Gastroesophageal sphincter (tissue), 4 donors: Measurements from ENCODE around the gene ASB16. TPM values are rescaled to one million over a fixed set of nuclear protein-coding genes. Genes with fewer than 3 reads are reported as not detected.

Experiments used
- ATAC-seq: fragments of 150-250 bp; one replicate; pipeline ENCODE4 v1.9.1; 2016; ENCODE audit warnings: mild to moderate bottlenecking, moderate library complexity
- H3K27ac ChIP-seq, 4 donors: fragments of 200-600 bp; sonication (generic) in 3 of 4; 1 replicate in 3 of 4; 2 replicates in 1 of 4; pipeline ENCODE4 v1.5.1; 2016 to 2019
- H3K27me3 ChIP-seq: fragments of 200-600 bp; sonication (generic); one replicate; pipeline ENCODE4 v1.5.1; 2019
- H3K36me3 ChIP-seq, 2 donors: fragments of 200-600 bp; sonication (generic); one replicate each; pipeline ENCODE4 v1.5.1; 2019; ENCODE audit warnings: control low read depth in 1 of 2
- H3K4me1 ChIP-seq, 3 donors: fragments of 200-600 bp; sonication (generic); 1 replicate in 2 of 3; 2 replicates in 1 of 3; pipeline ENCODE4 v1.5.1; 2016 to 2019; ENCODE audit warnings: control low read depth in 2 of 3
- H3K4me3 ChIP-seq, 2 donors: fragments of 200-600 bp; sonication (generic); one replicate each; pipeline ENCODE4 v1.5.1; 2019; ENCODE audit warnings: mild to moderate bottlenecking in 1 of 2, moderate library complexity in 1 of 2
- H3K9me3 ChIP-seq, 3 donors: fragments of 200-600 bp; sonication (generic); one replicate each; pipeline ENCODE4 v1.5.1; 2017 to 2019; ENCODE audit warnings: control low read depth in 2 of 3
- CTCF ChIP-seq, 4 experiments: fragments of 200-600 bp in 2 of 4; fragments of 450-650 bp in 2 of 4; sonication (generic) in 1 of 4; IDR thresholded peaks; one replicate each; pipeline ENCODE4 v1.5.1; 2017 to 2019; ENCODE audit warnings: antibody characterized with exemption in 4 of 4, mild to moderate bottlenecking in 2 of 4, moderate library complexity in 2 of 4
- EP300 ChIP-seq: sonication (generic); formaldehyde crosslinking; IDR thresholded peaks from one replicate; pipeline ENCODE4 v1.6.1; 2017; ENCODE audit warnings: antibody characterized with exemption, mild to moderate bottlenecking
- POLR2A ChIP-seq, 2 donors: fragments of 450-650 bp; IDR thresholded peaks; one replicate each; pipeline ENCODE4 v1.6.1; 2017; ENCODE audit warnings: antibody characterized with exemption in 2 of 2, mild to moderate bottlenecking in 2 of 2, moderate library complexity in 1 of 2
- POLR2AphosphoS5 ChIP-seq: sonication (generic); formaldehyde crosslinking; IDR thresholded peaks from one replicate; pipeline ENCODE4 v1.6.1; 2017; ENCODE audit warnings: antibody characterized with exemption
- WGBS, 2 donors: methylation state at CpG; one replicate each; pipeline ENCODE4 v1.1.5; 2018; ENCODE audit warnings: low coverage in 1 of 2; 5-methylcytosine and 5-hydroxymethylcytosine counted together
- total RNA-seq, 4 donors: library from RNA; depleted of rRNA; stranded (reverse); fragments of >200 nt; gene quantifications; one replicate each; pipeline ENCODE4 v1.1.0, GENCODE V29; 2016

The ASB16 gene
- total RNA-seq, 4 donors from 2014 or later = 1.8 to 6.9 (median 3.9) TPM

GRCh38 chr17:44193326-44194084, 23.0 kb downstream of the ASB16 start:
- Histone ChIP-seq H3K4me3 (no peak overlapping the region), H3K36me3 (peaks cover 0 to 86% of the 10 kb centered on the region in 2 donors), H3K4me1 (peaks cover 0 to 31% (median 15%) of the 10 kb centered on the region in 3 donors), H3K9me3 (no peaks in the 10 kb centered on the region), H3K27ac (peak overlapping the region in 1 of 4 donors; percentile 27), H3K27me3 (no peaks in the 10 kb centered on the region)
- 60 to 90% methylated on average over 2 of the region's 14 CpGs for whole genome bisulfite sequencing, 2 donors
- no peak for ATAC-seq
- TF ChIP-seq POLR2AphosphoS5 = no peak
- TF ChIP-seq POLR2A (IDR thresholded peaks at IDR 0.05) = no peak
- TF ChIP-seq CTCF (IDR thresholded peaks at IDR 0.05) = no peak
- TF ChIP-seq EP300 = no peak

GRCh38 chr17:44197107-44197506, 26.6 kb downstream of the ASB16 start:
- Histone ChIP-seq H3K36me3 (peaks cover 0 to 52% of the 10 kb centered on the region in 2 donors), H3K4me3 (no peak overlapping the region), H3K27ac (peak overlapping the region in 3 of 4 donors; percentile 96 to 99 (median 96)), H3K9me3 (no peaks in the 10 kb centered on the region), H3K4me1 (peaks cover 0 to 27% (median 13%) of the 10 kb centered on the region in 3 donors), H3K27me3 (no peaks in the 10 kb centered on the region)
- whole genome bisulfite sequencing, 2 donors = 95 to 100% methylated on average over 2 to 8 of the region's 15 CpGs
- no peak for ATAC-seq
- no peak for TF ChIP-seq POLR2AphosphoS5
- no peak for TF ChIP-seq EP300
- TF ChIP-seq CTCF (IDR thresholded peaks at IDR 0.05) = no peak
- TF ChIP-seq POLR2A (IDR thresholded peaks at IDR 0.05) = no peak

DNA sequence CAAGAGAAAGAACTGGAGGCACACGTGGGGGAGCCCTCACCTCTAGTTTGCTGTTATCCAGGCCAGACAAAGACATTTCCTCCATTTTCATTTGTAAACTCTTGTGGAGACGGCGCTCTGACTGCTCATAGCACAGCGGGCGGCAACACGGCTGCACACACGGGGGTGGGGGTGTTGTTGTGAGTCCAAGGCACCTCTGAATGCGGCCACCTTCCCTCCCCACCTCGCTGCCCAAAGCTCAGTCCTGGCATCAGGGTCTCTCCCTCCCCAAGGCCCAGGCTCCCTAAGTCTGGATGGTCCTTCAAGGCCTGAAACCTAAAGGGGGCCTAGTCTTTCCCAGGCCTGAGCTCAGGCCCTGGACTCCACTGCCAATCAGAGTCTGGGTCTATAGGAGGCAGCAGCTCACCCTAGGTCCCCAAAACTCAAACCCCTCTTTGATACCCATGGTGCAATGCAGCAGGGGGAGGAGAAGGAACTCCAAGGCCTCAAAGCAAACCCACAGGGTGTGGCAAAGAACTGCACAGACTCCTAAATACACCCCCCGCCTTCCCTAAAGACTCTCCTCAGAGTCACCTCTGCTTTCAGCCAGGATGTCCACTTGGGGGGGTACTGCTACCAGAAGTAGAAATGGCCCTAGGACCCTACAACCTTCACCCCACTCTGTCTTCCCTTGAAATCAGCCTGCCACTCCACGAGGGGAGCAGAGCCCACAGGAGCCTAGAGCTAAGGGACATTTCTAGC, 27.6 kb downstream of the ASB16 start:
- H3K36me3 ChIP-seq = peaks cover 0 to 45% of the 10 kb centered on the region in 2 donors
- peak overlapping the region; percentile 70 to 97 for H3K4me3 ChIP-seq
- TF ChIP-seq CTCF (IDR thresholded peaks at IDR 0.05) (peak in 1 of 4 experiments; percentile 8), POLR2A (IDR thresholded peaks at IDR 0.05) (peak in 1 of 2 donors; percentile 27), POLR2AphosphoS5 (no peak), EP300 (no peak)
- H3K4me1 ChIP-seq = peaks cover 0 to 29% (median 13%) of the 10 kb centered on the region in 3 donors
- ATAC-seq = no peak
- 25 to 39% methylated on average over 2 to 8 of the region's 11 CpGs for WGBS, 2 donors
- H3K27me3 ChIP-seq = no peaks in the 10 kb centered on the region
- no peaks in the 10 kb centered on the region for H3K9me3 ChIP-seq
- peak overlapping the region; percentile 80 to 99 (median 96) for H3K27ac ChIP-seq

- Histone ChIP-seq H3K4me1 (peaks cover 0 to 37% (median 13%) of the 10 kb centered on the region in 3 donors), H3K27me3 (no peaks in the 10 kb centered on the region), H3K27ac (peak overlapping the region; percentile 80 to 99 (median 96)), H3K9me3 (no peaks in the 10 kb centered on the region), H3K36me3 (peaks cover 0 to 37% of the 10 kb centered on the region in 2 donors), H3K4me3 (peak overlapping the region; percentile 70 to 97)
- WGBS, 2 donors = 0% methylated on average over 6 of the region's 68 CpGs; no CpG with 5 or more reads in 1 of the 2 donors
- ATAC-seq = peak; percentile 14
- TF ChIP-seq POLR2AphosphoS5 (no peak), POLR2A (IDR thresholded peaks at IDR 0.05) (peak in 1 of 2 donors; percentile 34)
Measured at GRCh38 chr17:44198721-44199552, 28.4 kb downstream of the ASB16 start.
